Testis (tissue), 3 donors: Measurements from ENCODE around the gene EPO. TPM values are rescaled to one million over a fixed set of nuclear protein-coding genes. Genes with fewer than 3 reads are reported as not detected.
"Not testable (repeated sequence)": the region's sequence is repeated elsewhere in the genome, so short reads cannot be mapped to it uniquely, and the experiment has no call there.

Source experiments
- DNase-seq: peaks from one replicate; pipeline ENCODE4 v3.0.0-alpha.2; 2019
- H3K27ac ChIP-seq, 2 donors: fragments of 200-600 bp; sonication (generic); one replicate each; pipeline ENCODE4 v1.5.1; 2019
- H3K27me3 ChIP-seq: fragments of 200-600 bp; sonication (generic); one replicate; pipeline ENCODE4 v1.5.1; 2019
- H3K36me3 ChIP-seq: fragments of 200-600 bp; sonication (generic); one replicate; pipeline ENCODE4 v1.5.1; 2017; ENCODE audit warnings: low read depth; ENCODE audit errors: missing control alignments
- H3K4me1 ChIP-seq: fragments of 200-600 bp; sonication (generic); one replicate; pipeline ENCODE4 v1.5.1; 2019
- H3K4me3 ChIP-seq, 2 donors: fragments of 200-600 bp; sonication (generic); one replicate each; pipeline ENCODE4 v1.5.1; 2017 to 2019
- H3K9me3 ChIP-seq: fragments of 200-600 bp; sonication (generic); one replicate; pipeline ENCODE4 v1.5.1; 2017
- CTCF ChIP-seq, 3 experiments: fragments of 450-650 bp in 2 of 3; fragments of 200-600 bp in 1 of 3; sonication (generic) in 1 of 3; IDR thresholded peaks; one replicate each; pipeline ENCODE4 v1.5.1; 2016 to 2019; ENCODE audit warnings: antibody characterized with exemption in 3 of 3, mild to moderate bottlenecking in 2 of 3, moderate library complexity in 1 of 3
- POLR2A ChIP-seq: fragments of 450-650 bp; IDR thresholded peaks from one replicate; pipeline ENCODE4 v1.6.1; 2017; ENCODE audit warnings: antibody characterized with exemption, mild to moderate bottlenecking, moderate library complexity
- WGBS, 2 donors: methylation state at CpG; one replicate each; pipeline ENCODE4 v1.1.5; 2018; 5-methylcytosine and 5-hydroxymethylcytosine counted together
- intact Hi-C: fragments of 100-400 bp; cut with DNase I; formaldehyde crosslinking; loops from one replicate; pipeline ENCODE4 v1.15.1; 2023; ENCODE audit warnings: low total_unique reads
- polyA plus RNA-seq: library from polyadenylated mRNA; stranded (reverse); fragments of 350-450 nt; fragmentation: Illumina TruSeq; extraction: RNeasy Lipid Tissue Mini Kit (QIAGEN cat#74804); gene quantifications from one replicate; pipeline ENCODE4 v1.2.3, GENCODE V29; 2014; ENCODE audit warnings: low read depth, low replicate concordance; ENCODE audit not compliant: insufficient read depth
- total RNA-seq, 2 donors: library from RNA; depleted of rRNA; stranded (reverse); fragments of >200 nt; gene quantifications; one replicate each; pipeline ENCODE4 v1.2.3, GENCODE V29; 2016

EPO gene
- total and polyA plus RNA-seq, 3 donors from 2014 or later = 0.63 to 0.93 (median 0.65) TPM

- DNase-seq = no peak
- H3K4me1 ChIP-seq = peaks cover 13% of the 10 kb centered on the region
- TF ChIP-seq CTCF (IDR thresholded peaks at IDR 0.05) = no peak
- no peak for TF ChIP-seq POLR2A
- H3K36me3 ChIP-seq = no peaks in the 10 kb centered on the region
- no peak overlapping the region for H3K4me3 ChIP-seq
- H3K9me3 ChIP-seq = no peaks in the 10 kb centered on the region
- 74 to 85% methylated on average over 8 of the region's 8 CpGs for WGBS, 2 donors
- H3K27me3 ChIP-seq = no peaks in the 10 kb centered on the region
- intact Hi-C loops = no loop called here
- no peak overlapping the region for H3K27ac ChIP-seq
Observed at GRCh38 chr7:100721505-100721812, 1.2 kb downstream of the EPO start.

- TF ChIP-seq POLR2A = no peak
- no peak for TF ChIP-seq CTCF (IDR thresholded peaks at IDR 0.05)
- WGBS, 2 donors = 90 to 92% methylated on average over 10 to 17 of the region's 17 CpGs
- peaks cover 16% of the 10 kb centered on the region for H3K4me1 ChIP-seq
- H3K27me3 ChIP-seq = no peaks in the 10 kb centered on the region
- intact Hi-C loops = no loop called here
- H3K4me3 ChIP-seq = no peak overlapping the region
- no peak for DNase-seq
- no peaks in the 10 kb centered on the region for H3K9me3 ChIP-seq
- no peaks in the 10 kb centered on the region for H3K36me3 ChIP-seq
- no peak overlapping the region for H3K27ac ChIP-seq
Observed at GRCh38 chr7:100722480-100723212, 2.4 kb downstream of the EPO start.

GRCh38 chr7:100723732-100724275 lies 3.5 kb downstream of the EPO start:
- TF ChIP-seq CTCF (IDR thresholded peaks at IDR 0.05) = no peak
- intact Hi-C loops = no loop called here
- Histone ChIP-seq H3K4me1 (peaks cover 16% of the 10 kb centered on the region), H3K9me3 (no peaks in the 10 kb centered on the region), H3K4me3 (no peak overlapping the region), H3K36me3 (no peaks in the 10 kb centered on the region), H3K27me3 (no peaks in the 10 kb centered on the region), H3K27ac (no peak overlapping the region)
- 82 to 88% methylated on average over 15 to 16 of the region's 16 CpGs for WGBS, 2 donors
- DNase-seq = no peak

- H3K4me3 ChIP-seq, DNase-seq, intact Hi-C loops, H3K36me3 ChIP-seq, H3K27ac ChIP-seq, H3K9me3 ChIP-seq, H3K27me3 ChIP-seq: not testable (repeated sequence)
- H3K4me1 ChIP-seq = peaks cover 16% of the 10 kb centered on the region
- 93 to 96% methylated on average over 2 of the region's 2 CpGs for WGBS, 2 donors
Observed at GRCh38 chr7:100724364-100724763, 4.1 kb downstream of the EPO start.

- peaks cover 6% of the 10 kb centered on the region for H3K4me1 ChIP-seq
- H3K27me3 ChIP-seq = no peaks in the 10 kb centered on the region
- no peak overlapping the region for H3K27ac ChIP-seq
- H3K9me3 ChIP-seq = no peaks in the 10 kb centered on the region
- WGBS, 2 donors = 62 to 67% methylated on average over 12 of the region's 12 CpGs
- no peak for TF ChIP-seq POLR2A
- no peak for TF ChIP-seq CTCF (IDR thresholded peaks at IDR 0.05)
- intact Hi-C loops = no loop called here
- no peak overlapping the region for H3K4me3 ChIP-seq
- DNase-seq = peak; percentile 22
- H3K36me3 ChIP-seq = no peaks in the 10 kb centered on the region
Observed at GRCh38 chr7:100726996-100727761, 6.9 kb downstream of the EPO start.
